AG09319 (cell line): ENCODE data around the gene GALNT2.

Experiments used
- DNase-seq: peaks from one replicate; pipeline ENCODE4 v3.0.0-alpha.2; 2010; ENCODE audit warnings: low read depth; ENCODE audit errors: extremely low read depth
- TF ChIP-seq, protein P1 (sequence below): IDR thresholded peaks from 2 replicates; pipeline ENCODE4 v1.5.1; 2011; ENCODE audit warnings: low read depth, mild to moderate bottlenecking, inconsistent platforms, low read length, moderate library complexity

Gene GALNT2

GRCh38 chr1:230211436-230212145 lies 144.6 kb downstream of the GALNT2 start:
- DNase-seq, result no peak
- TF ChIP-seq, protein P1, sequence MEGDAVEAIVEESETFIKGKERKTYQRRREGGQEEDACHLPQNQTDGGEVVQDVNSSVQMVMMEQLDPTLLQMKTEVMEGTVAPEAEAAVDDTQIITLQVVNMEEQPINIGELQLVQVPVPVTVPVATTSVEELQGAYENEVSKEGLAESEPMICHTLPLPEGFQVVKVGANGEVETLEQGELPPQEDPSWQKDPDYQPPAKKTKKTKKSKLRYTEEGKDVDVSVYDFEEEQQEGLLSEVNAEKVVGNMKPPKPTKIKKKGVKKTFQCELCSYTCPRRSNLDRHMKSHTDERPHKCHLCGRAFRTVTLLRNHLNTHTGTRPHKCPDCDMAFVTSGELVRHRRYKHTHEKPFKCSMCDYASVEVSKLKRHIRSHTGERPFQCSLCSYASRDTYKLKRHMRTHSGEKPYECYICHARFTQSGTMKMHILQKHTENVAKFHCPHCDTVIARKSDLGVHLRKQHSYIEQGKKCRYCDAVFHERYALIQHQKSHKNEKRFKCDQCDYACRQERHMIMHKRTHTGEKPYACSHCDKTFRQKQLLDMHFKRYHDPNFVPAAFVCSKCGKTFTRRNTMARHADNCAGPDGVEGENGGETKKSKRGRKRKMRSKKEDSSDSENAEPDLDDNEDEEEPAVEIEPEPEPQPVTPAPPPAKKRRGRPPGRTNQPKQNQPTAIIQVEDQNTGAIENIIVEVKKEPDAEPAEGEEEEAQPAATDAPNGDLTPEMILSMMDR, result no peak

DNA sequence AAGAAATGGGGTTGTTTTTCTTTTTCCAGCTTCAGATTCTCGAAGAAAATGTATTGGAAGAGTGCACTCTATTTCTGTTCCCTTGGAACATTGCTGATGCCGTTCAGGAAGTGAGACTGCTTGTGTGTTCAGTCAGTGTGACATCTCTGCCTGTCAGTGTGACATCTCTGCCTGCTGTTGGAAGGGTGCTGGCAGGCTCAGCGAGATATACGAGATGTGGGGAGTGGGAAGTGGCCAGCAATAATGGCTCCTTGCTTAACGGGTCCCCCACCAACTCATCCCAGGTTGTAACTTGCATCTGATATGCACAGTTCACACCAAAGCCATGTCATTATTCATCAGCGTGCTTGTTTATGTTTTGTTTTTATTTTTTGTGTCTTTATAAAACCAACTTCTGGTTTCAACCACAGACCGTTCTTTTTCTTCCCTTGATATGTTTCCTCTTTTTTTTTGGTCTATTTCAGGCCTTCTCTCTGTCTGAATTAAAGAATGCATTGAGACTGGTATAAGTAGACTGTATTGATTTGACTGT lies 145.4 kb downstream of the GALNT2 start:
- no peak for DNase-seq
- TF ChIP-seq, protein P1, result no peak

DNA sequence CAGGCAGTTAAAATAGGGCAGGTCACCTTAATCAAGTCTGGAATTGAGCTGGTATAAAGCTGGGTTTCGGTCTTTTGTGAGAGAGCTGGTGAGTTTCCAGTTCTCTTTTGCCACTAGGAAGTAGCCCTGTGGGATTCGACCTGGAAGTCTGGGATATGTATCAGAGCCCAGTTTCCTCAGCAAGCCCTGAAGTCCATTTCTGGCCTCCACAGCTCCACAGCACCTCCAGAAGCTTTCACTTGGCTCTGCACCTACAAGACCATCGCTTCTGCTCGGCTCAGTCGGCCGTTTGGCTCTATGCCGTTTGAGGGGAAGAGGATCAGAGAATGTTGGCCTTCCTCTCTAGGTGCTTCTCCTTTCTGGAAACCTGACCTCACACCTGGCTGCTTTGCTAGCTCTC lies 148.0 kb downstream of the GALNT2 start:
- no peak for DNase-seq

DNA sequence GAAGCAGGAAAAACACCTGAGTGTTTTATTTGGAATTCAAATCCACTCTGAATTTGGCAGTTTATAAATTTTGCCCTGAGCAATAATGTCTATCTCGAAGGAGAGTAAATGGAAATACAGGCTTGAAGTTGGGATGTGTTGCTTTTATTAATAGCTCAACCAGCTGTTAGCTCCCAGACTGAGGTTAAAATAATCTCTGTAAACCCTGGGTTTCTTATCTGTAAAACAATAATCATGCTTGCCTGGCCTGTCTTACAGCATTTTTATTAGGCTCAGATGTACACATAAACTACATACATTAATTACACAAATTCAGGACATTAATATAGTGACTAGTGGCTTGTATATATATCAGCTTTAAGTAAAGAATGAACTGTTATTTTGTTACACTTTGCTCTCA lies 148.5 kb downstream of the GALNT2 start:
- DNase-seq, result no peak
- TF ChIP-seq, protein P1, result no peak

More for the DNA sequence above, 148.0 kb downstream of the GALNT2 start:
- TF ChIP-seq, protein P1, result peak; percentile 47

- DNase-seq, result no peak
Measured at GRCh38 chr1:230216896-230217295, 149.9 kb downstream of the GALNT2 start.

DNA sequence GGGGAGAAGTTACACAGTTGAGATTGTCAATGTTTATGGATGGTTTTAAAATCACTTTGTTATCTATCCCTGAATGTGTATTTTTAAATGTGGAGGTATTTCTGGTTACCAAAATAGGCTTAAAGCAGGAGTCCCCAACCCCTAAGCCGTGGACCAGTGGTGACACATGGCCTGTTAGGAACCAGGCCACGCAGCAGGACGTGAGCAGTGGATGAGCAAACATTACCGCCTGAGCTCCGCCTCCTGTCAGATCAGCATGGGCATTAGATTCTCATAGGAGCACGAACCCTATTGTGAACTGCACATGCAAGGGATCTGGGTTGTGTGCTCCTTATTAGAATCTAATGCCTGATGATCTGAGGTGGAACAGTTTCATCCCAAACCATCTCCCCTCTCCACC lies 151.6 kb downstream of the GALNT2 start:
- TF ChIP-seq, protein P1, result no peak
- DNase-seq, result no peak

More at GRCh38 chr1:230216896-230217295, 149.9 kb downstream of the GALNT2 start:
- TF ChIP-seq, protein P1, result no peak
